ENCODE results near the gene PLXNA4.

The PLXNA4 gene

GRCh38 chr7:132205509-132205908 lies 370.8 kb downstream of the PLXNA4 start:
- no peak overlapping the region for H3K4me3 ChIP-seq (ENCODE audit: low read depth, low read length)
- no peak for DNase-seq (ENCODE audit: low read depth)
- no peak for TF ChIP-seq CTCF (IDR thresholded peaks at IDR 0.05; ENCODE audit: insufficient read depth, low read depth, low read length, missing control alignments)

GRCh38 chr7:132203021-132203420 lies 373.2 kb downstream of the PLXNA4 start:
- DNase-seq (ENCODE audit: low read depth): no peak
- H3K4me3 ChIP-seq (ENCODE audit: low read depth, low read length): no peak overlapping the region
- TF ChIP-seq CTCF (IDR thresholded peaks at IDR 0.05; ENCODE audit: insufficient read depth, low read depth, low read length, missing control alignments): no peak

DNA sequence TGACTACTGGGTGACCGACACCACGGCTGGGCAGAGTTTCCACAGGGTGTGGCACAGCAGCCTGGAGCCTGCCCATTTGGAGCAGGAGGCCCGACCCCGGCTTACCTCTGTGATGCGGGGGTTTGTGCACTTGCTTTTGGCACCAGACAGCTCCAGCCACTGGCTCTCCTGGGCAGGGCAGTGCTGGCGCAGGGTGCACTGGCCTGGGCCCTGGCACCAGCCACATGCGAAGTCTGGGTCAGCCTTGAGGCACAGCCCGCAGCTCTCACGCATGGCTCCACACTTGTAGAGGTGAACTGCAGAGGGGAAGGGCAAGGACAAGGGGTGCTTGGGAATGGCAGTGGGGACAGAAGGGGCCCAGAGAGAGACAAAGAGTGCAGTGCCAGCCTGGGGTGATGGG lies 373.7 kb downstream of the PLXNA4 start:
- H3K4me3 ChIP-seq (ENCODE audit: low read depth, low read length): no peak overlapping the region
- no peak for DNase-seq (ENCODE audit: low read depth)
- no peak for TF ChIP-seq CTCF (IDR thresholded peaks at IDR 0.05; ENCODE audit: insufficient read depth, low read depth, low read length, missing control alignments)

GRCh38 chr7:132200141-132200540 lies 376.1 kb downstream of the PLXNA4 start:
- no peak for DNase-seq (ENCODE audit: low read depth)
- no peak for TF ChIP-seq CTCF (IDR thresholded peaks at IDR 0.05; ENCODE audit: insufficient read depth, low read depth, low read length, missing control alignments)
- no peak overlapping the region for H3K4me3 ChIP-seq (ENCODE audit: low read depth, low read length)

GRCh38 chr7:132199626-132200025 lies 376.6 kb downstream of the PLXNA4 start:
- DNase-seq (ENCODE audit: low read depth): no peak
- no peak overlapping the region for H3K4me3 ChIP-seq (ENCODE audit: low read depth, low read length)
- no peak for TF ChIP-seq CTCF (IDR thresholded peaks at IDR 0.05; ENCODE audit: insufficient read depth, low read depth, low read length, missing control alignments)

GRCh38 chr7:132197772-132198171 lies 378.5 kb downstream of the PLXNA4 start:
- no peak overlapping the region for H3K4me3 ChIP-seq (ENCODE audit: low read depth, low read length)
- no peak for DNase-seq (ENCODE audit: low read depth)
- no peak for TF ChIP-seq CTCF (IDR thresholded peaks at IDR 0.05; ENCODE audit: insufficient read depth, low read depth, low read length, missing control alignments)

DNA sequence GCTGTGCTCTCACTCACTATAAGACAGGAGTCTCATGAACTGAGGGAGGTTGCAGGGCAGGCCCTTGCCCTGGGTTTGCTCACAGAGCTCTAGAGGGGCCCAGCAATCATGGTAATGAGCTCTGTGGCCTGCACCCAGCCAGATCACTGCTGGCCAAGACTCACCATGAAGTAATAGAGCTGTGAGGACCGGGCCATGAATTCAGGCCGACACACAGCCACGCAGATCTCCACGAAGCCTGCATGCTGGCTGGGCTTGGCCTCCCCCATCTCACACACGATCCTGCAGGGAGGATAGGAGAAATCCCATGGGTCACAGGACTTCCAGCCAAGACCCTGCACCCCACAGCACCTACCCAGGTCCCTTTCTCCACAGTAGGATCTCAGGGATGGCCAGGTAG lies 382.4 kb downstream of the PLXNA4 start:
- DNase-seq (ENCODE audit: low read depth): no peak
- TF ChIP-seq CTCF (IDR thresholded peaks at IDR 0.05; ENCODE audit: insufficient read depth, low read depth, low read length, missing control alignments): no peak
- no peak overlapping the region for H3K4me3 ChIP-seq (ENCODE audit: low read depth, low read length)

All from GM12865 (cell line).